IMR-90 (cell line): ENCODE data around the gene CCN5.

Experiments used
- CEBPB ChIP-seq: IDR thresholded peaks from 2 replicates; pipeline ENCODE4 v1.6.1; 2012; ENCODE audit warnings: low read depth, low read length, improper control_type of control experiment
- CHD1 ChIP-seq: IDR thresholded peaks from 2 replicates; pipeline ENCODE4 v1.6.1; 2012; ENCODE audit warnings: low read depth, low read length, improper control_type of control experiment
- CTCF ChIP-seq: conservative IDR thresholded peaks from 2 replicates; pipeline ENCODE4 v1.5.1; 2012; ENCODE audit warnings: mild to moderate bottlenecking, low read depth, low read length, improper control_type of control experiment
- ELK1 ChIP-seq: fragments of 150-350 bp; IDR thresholded peaks from 2 replicates; pipeline ENCODE4 v1.6.1; 2016; ENCODE audit warnings: low read depth, mild to moderate bottlenecking, low read length, moderate library complexity, borderline replicate concordance
- FOS ChIP-seq: fragments of 150-350 bp; IDR thresholded peaks from 2 replicates; pipeline ENCODE4 v1.6.1; 2016; ENCODE audit warnings: low read depth, low read length
- MXI1 ChIP-seq: IDR thresholded peaks from 2 replicates; pipeline ENCODE4 v1.6.1; 2012; ENCODE audit warnings: low read depth, mild to moderate bottlenecking, low read length, moderate library complexity, borderline replicate concordance
- POLR2A ChIP-seq: IDR thresholded peaks from 2 replicates; pipeline ENCODE4 v1.6.1; 2012; ENCODE audit warnings: mild to moderate bottlenecking, low read depth, low read length
- RAD21 ChIP-seq: IDR thresholded peaks from 2 replicates; pipeline ENCODE4 v1.6.1; 2012; ENCODE audit warnings: low read length, improper control_type of control experiment
- RCOR1 ChIP-seq: IDR thresholded peaks from 2 replicates; pipeline ENCODE4 v1.6.1; 2012; ENCODE audit warnings: mild to moderate bottlenecking, low read length, improper control_type of control experiment; ENCODE audit not compliant: insufficient replicate concordance
- RFX5 ChIP-seq: IDR thresholded peaks from 2 replicates; pipeline ENCODE4 v1.8.0; 2012; ENCODE audit warnings: low read depth, mild to moderate bottlenecking, low read length, moderate library complexity
- SMC3 ChIP-seq: fragments of 150-350 bp; IDR thresholded peaks from 2 replicates; pipeline ENCODE4 v1.6.1; 2016; ENCODE audit warnings: low read depth, mild to moderate bottlenecking, antibody characterized with exemption, low read length, moderate library complexity
- USF2 ChIP-seq: fragments of 150-350 bp; IDR thresholded peaks from 2 replicates; pipeline ENCODE4 v1.6.1; 2017; ENCODE audit warnings: mild to moderate bottlenecking, antibody characterized with exemption, low read length, low read depth

GRCh38 chr20:44745598-44746366 is 30.6 kb downstream of the CCN5 start, which contains the start of gene KCNK15:
- TF ChIP-seq RAD21, result no peak
- no peak for TF ChIP-seq POLR2A
- no peak for TF ChIP-seq CTCF
- TF ChIP-seq USF2, result no peak
- no peak for TF ChIP-seq RFX5
- TF ChIP-seq ELK1, result no peak
- TF ChIP-seq SMC3, result no peak
- no peak for TF ChIP-seq RCOR1
- no peak for TF ChIP-seq FOS
- TF ChIP-seq MXI1, result no peak
- no peak for TF ChIP-seq CHD1
- TF ChIP-seq CEBPB, result no peak
